BE2C (cell line): ENCODE results near the gene TANC1.
A peak's percentile ranks its signal among the peaks of the same experiment; 100 is the strongest.

Experiments
- DNase-seq: peaks from one replicate; pipeline ENCODE4 v3.0.0-alpha.2; 2020
- H3K27me3 ChIP-seq: fragments of 250-450 bp; sonication (Bioruptor Pico); 2 replicates; pipeline ENCODE4 v1.5.1; 2020; ENCODE audit warnings: mild to moderate bottlenecking
- H3K36me3 ChIP-seq: fragments of 250-450 bp; sonication (Bioruptor Pico); 2 replicates; pipeline ENCODE4 v1.5.1; 2020; ENCODE audit warnings: mild to moderate bottlenecking
- H3K4me1 ChIP-seq: fragments of 250-450 bp; sonication (Bioruptor Pico); 2 replicates; pipeline ENCODE4 v1.5.1; 2020
- H3K4me3 ChIP-seq: 2 replicates; pipeline ENCODE4 v1.5.1; 2011; ENCODE audit warnings: low read depth, low read length
- H3K9me3 ChIP-seq: fragments of 250-450 bp; sonication (Bioruptor Pico); 2 replicates; pipeline ENCODE4 v1.5.1; 2020
- TF ChIP-seq, protein P1 (sequence below): IDR thresholded peaks from 2 replicates; pipeline ENCODE4 v1.5.1; 2012; ENCODE audit warnings: mild to moderate bottlenecking, low read depth, low read length

TANC1 gene

GRCh38 chr2:159114835-159115234, 146.4 kb downstream of the TANC1 start:
- Histone ChIP-seq H3K36me3 (no peaks in the 10 kb centered on the region), H3K4me1 (peaks cover 9% of the 10 kb centered on the region), H3K27me3 (no peaks in the 10 kb centered on the region), H3K9me3 (no peaks in the 10 kb centered on the region), H3K4me3 (no peak overlapping the region)
- no peak for DNase-seq
- TF ChIP-seq, protein P1, sequence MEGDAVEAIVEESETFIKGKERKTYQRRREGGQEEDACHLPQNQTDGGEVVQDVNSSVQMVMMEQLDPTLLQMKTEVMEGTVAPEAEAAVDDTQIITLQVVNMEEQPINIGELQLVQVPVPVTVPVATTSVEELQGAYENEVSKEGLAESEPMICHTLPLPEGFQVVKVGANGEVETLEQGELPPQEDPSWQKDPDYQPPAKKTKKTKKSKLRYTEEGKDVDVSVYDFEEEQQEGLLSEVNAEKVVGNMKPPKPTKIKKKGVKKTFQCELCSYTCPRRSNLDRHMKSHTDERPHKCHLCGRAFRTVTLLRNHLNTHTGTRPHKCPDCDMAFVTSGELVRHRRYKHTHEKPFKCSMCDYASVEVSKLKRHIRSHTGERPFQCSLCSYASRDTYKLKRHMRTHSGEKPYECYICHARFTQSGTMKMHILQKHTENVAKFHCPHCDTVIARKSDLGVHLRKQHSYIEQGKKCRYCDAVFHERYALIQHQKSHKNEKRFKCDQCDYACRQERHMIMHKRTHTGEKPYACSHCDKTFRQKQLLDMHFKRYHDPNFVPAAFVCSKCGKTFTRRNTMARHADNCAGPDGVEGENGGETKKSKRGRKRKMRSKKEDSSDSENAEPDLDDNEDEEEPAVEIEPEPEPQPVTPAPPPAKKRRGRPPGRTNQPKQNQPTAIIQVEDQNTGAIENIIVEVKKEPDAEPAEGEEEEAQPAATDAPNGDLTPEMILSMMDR = no peak

DNA sequence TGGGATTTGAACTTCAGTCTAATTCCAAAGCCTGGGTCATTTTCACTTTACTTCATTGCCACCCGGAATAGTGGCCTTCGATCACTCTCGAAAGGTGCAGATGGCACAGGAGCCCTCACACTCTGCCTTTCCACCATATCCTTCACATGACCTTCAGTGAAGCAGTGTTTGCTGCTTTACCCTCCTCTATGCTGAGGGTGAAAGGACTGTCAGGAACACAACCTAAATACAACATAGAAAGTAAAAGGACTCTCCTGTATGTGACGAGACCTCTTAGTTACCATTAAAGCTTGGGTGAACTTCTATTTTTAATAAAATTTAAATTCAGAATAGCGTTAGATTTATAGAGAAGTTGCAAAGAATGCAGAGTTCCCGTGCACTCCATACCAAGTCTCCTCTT, 148.5 kb downstream of the TANC1 start:
- TF ChIP-seq, protein P1 = no peak
- Histone ChIP-seq H3K36me3 (no peaks in the 10 kb centered on the region), H3K4me1 (peaks cover 11% of the 10 kb centered on the region)

DNA sequence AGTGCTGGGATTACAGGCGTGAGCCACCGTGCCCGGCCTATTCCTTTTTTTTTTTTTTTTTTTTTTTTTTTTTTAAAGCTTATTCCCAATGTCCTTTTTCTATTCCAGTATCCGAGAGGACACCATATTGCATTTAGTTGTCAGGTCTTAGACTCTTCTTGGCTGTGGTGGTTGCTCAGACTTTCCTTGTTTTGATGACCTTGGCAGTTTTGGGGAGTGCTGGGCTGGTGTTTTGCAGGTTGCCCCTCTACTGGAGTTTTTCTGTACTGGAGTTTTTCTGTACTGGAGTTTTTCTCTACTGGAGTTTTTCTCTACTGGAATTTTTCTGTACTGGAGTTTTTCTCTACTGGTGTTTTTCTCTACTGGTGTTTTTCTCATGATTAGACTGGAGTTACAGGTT, 149.2 kb downstream of the TANC1 start:
- TF ChIP-seq, protein P1 = no peak
- H3K4me1 ChIP-seq = peaks cover 11% of the 10 kb centered on the region
- H3K36me3 ChIP-seq = no peaks in the 10 kb centered on the region
- no peaks in the 10 kb centered on the region for H3K9me3 ChIP-seq
- no peak for DNase-seq
- H3K4me3 ChIP-seq = no peak overlapping the region
- H3K27me3 ChIP-seq = no peaks in the 10 kb centered on the region

More for the DNA sequence above, 148.5 kb downstream of the TANC1 start:
- Histone ChIP-seq H3K9me3 (no peaks in the 10 kb centered on the region), H3K4me3 (no peak overlapping the region), H3K27me3 (no peaks in the 10 kb centered on the region)
- no peak for DNase-seq

- Histone ChIP-seq H3K9me3 (no peaks in the 10 kb centered on the region), H3K36me3 (no peaks in the 10 kb centered on the region), H3K4me1 (peaks cover 11% of the 10 kb centered on the region), H3K27me3 (no peaks in the 10 kb centered on the region), H3K4me3 (no peak overlapping the region)
- TF ChIP-seq, protein P1 = peak; percentile 85
- peak; percentile 78 for DNase-seq
Observed at GRCh38 chr2:159118115-159118858, 149.8 kb downstream of the TANC1 start.

- DNase-seq = no peak
- Histone ChIP-seq H3K4me1 (peaks cover 11% of the 10 kb centered on the region), H3K9me3 (no peaks in the 10 kb centered on the region)
Observed at GRCh38 chr2:159118859-159119500, 150.5 kb downstream of the TANC1 start.

More at GRCh38 chr2:159118859-159119500, 150.5 kb downstream of the TANC1 start:
- H3K36me3 ChIP-seq = no peaks in the 10 kb centered on the region
- H3K4me3 ChIP-seq = no peak overlapping the region
- H3K27me3 ChIP-seq = no peaks in the 10 kb centered on the region
- TF ChIP-seq, protein P1 = no peak
